ENCODE data around the gene DHRS1.
A peak's percentile ranks its signal among the peaks of the same experiment; 100 is the strongest.

The DHRS1 gene

GRCh38 chr14:24308342-24309124, 9.0 kb upstream of the DHRS1 start:
- DNase-seq, result no peak

- peak; percentile 61 to 63 for DNase-seq
Measured at GRCh38 chr14:24307575-24308341, 8.2 kb upstream of the DHRS1 start, which contains the start of gene CIDEB. CIDEB (minus strand) TSS chr14:24307977; CDS start chr14:24307858, 119 bp downstream.

GRCh38 chr14:24307156-24307574, 7.6 kb upstream of the DHRS1 start:
- DNase-seq, result no peak

GRCh38 chr14:24304019-24304387, 4.4 kb upstream of the DHRS1 start:
- no peak for DNase-seq

GRCh38 chr14:24300326-24300980, 873 bp upstream of the DHRS1 start:
- DNase-seq, result no peak

GRCh38 chr14:24298892-24299254, 707 bp downstream of the DHRS1 start:
- DNase-seq, result no peak

GRCh38 chr14:24297190-24297964, 2.2 kb downstream of the DHRS1 start:
- DNase-seq, result no peak

GRCh38 chr14:24296341-24297157, 3.0 kb downstream of the DHRS1 start:
- peak; percentile 61 to 62 for DNase-seq

- DNase-seq, result no peak
Measured at GRCh38 chr14:24293525-24293924, 6.1 kb downstream of the DHRS1 start.

GRCh38 chr14:24292118-24292807, 7.3 kb downstream of the DHRS1 start:
- DNase-seq, result no peak

GRCh38 chr14:24291446-24292117, 8.0 kb downstream of the DHRS1 start:
- DNase-seq, result no peak

GRCh38 chr14:24290746-24291145, 8.8 kb downstream of the DHRS1 start:
- no peak for DNase-seq

- peak; percentile 54 to 59 for DNase-seq
Measured at GRCh38 chr14:24289649-24290280, 9.8 kb downstream of the DHRS1 start.

- DNase-seq, result no peak
Measured at GRCh38 chr14:24286996-24287395, 12.6 kb downstream of the DHRS1 start.

- DNase-seq, result no peak
Measured at GRCh38 chr14:24285351-24285750, 14.2 kb downstream of the DHRS1 start.

- DNase-seq, result no peak
Measured at GRCh38 chr14:24284501-24285035, 15.0 kb downstream of the DHRS1 start.

GRCh38 chr14:24283796-24284460, 15.7 kb downstream of the DHRS1 start:
- no peak for DNase-seq

GRCh38 chr14:24282736-24283135, 16.8 kb downstream of the DHRS1 start:
- no peak for DNase-seq

- DNase-seq, result no peak
Measured at GRCh38 chr14:24281636-24282035, 17.9 kb downstream of the DHRS1 start.

Measured in stimulated activated CD4-positive, alpha-beta T cell treated with anti-CD3 and anti-CD28 coated beads, Interleukin-2, amount 100 ng/mL, for 48 hours (primary cell).